Suppressor macrophage (primary cell): ENCODE measurements around the gene STAP1.
"Not testable (repeated sequence)": the region's sequence is repeated elsewhere in the genome, so short reads cannot be mapped to it uniquely, and the experiment has no call there.

ENCODE experiments used
- DNase-seq, 4 experiments: peaks; one replicate each; pipeline ENCODE4 v3.0.0-alpha.2; 2020 to 2022

Gene STAP1

GRCh38 chr4:67624939-67625338, 66.4 kb downstream of the STAP1 start:
- DNase-seq, result no peak

GRCh38 chr4:67632492-67632891, 74.0 kb downstream of the STAP1 start:
- DNase-seq, result peak in 3 of 4 experiments; percentile 10 to 19 (median 14)

- no peak for DNase-seq
Observed at GRCh38 chr4:67634741-67635140, 76.2 kb downstream of the STAP1 start.

- no peak for DNase-seq
Observed at GRCh38 chr4:67635331-67635730, 76.8 kb downstream of the STAP1 start.

GRCh38 chr4:67636978-67637377, 78.5 kb downstream of the STAP1 start:
- not testable (repeated sequence) for DNase-seq

- DNase-seq, result peak; percentile 19 to 58 (median 50)
Observed at GRCh38 chr4:67638136-67638535, 79.6 kb downstream of the STAP1 start.

GRCh38 chr4:67651536-67651935, 93.0 kb downstream of the STAP1 start:
- no peak for DNase-seq
